ENCODE measurements around the gene ZNF641.

ZNF641 gene

GRCh38 chr12:48388460-48388859 lies 37.7 kb upstream of the ZNF641 start:
- Histone ChIP-seq H3K79me2 (no peaks in the 10 kb centered on the region), H3K4me2 (ENCODE audit: low read length) (no peak overlapping the region), H3K9me3 (ENCODE audit: control insufficient read depth, low read length) (no peaks in the 10 kb centered on the region), H3K4me3 (ENCODE audit: low read depth, low read length) (no peak overlapping the region), H2AFZ (no peak overlapping the region), H3K27ac (no peak overlapping the region), H3K27me3 (ENCODE audit: control insufficient read depth, insufficient read depth, low read length) (no peaks in the 10 kb centered on the region), H3K4me1 (no peaks in the 10 kb centered on the region), H3K9ac (no peak overlapping the region), H3K36me3 (ENCODE audit: control insufficient read depth, insufficient read depth, low read length) (no peaks in the 10 kb centered on the region)
- TF ChIP-seq, protein P1, sequence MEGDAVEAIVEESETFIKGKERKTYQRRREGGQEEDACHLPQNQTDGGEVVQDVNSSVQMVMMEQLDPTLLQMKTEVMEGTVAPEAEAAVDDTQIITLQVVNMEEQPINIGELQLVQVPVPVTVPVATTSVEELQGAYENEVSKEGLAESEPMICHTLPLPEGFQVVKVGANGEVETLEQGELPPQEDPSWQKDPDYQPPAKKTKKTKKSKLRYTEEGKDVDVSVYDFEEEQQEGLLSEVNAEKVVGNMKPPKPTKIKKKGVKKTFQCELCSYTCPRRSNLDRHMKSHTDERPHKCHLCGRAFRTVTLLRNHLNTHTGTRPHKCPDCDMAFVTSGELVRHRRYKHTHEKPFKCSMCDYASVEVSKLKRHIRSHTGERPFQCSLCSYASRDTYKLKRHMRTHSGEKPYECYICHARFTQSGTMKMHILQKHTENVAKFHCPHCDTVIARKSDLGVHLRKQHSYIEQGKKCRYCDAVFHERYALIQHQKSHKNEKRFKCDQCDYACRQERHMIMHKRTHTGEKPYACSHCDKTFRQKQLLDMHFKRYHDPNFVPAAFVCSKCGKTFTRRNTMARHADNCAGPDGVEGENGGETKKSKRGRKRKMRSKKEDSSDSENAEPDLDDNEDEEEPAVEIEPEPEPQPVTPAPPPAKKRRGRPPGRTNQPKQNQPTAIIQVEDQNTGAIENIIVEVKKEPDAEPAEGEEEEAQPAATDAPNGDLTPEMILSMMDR (IDR thresholded peaks at IDR 0.05): no peak

DNA sequence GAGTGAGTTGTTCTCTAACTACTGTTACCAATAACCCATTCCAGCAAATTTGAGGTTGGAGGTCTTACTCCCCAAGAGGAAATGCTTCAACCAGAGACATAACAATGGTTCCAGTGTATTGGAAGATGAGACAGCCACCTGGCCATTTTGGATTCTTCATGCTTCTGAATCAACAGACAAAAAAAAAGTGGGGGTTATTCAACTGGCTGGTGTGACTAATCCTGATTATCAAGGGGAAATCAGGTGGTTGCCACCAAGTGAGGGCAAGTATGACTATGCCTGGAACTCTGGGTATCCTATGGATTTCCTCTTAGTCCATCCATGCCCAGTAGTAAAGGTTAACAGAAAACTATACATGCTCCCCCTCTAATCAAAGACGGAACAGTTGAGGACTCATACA lies 29.9 kb upstream of the ZNF641 start:
- no peak overlapping the region for H3K4me3 ChIP-seq (ENCODE audit: low read depth, low read length)
- no peaks in the 10 kb centered on the region for H3K27me3 ChIP-seq (ENCODE audit: control insufficient read depth, insufficient read depth, low read length)
- H3K4me2 ChIP-seq (ENCODE audit: low read length): no peak overlapping the region
- H3K9ac ChIP-seq: no peak overlapping the region
- no peaks in the 10 kb centered on the region for H3K9me3 ChIP-seq (ENCODE audit: control insufficient read depth, low read length)
- TF ChIP-seq, protein P1 (IDR thresholded peaks at IDR 0.05): no peak
- no peak overlapping the region for H2AFZ ChIP-seq
- H3K79me2 ChIP-seq: no peaks in the 10 kb centered on the region
- no peaks in the 10 kb centered on the region for H3K36me3 ChIP-seq (ENCODE audit: control insufficient read depth, insufficient read depth, low read length)
- H3K4me1 ChIP-seq: no peaks in the 10 kb centered on the region
- no peak overlapping the region for H3K27ac ChIP-seq

GRCh38 chr12:48379794-48380193 lies 29.1 kb upstream of the ZNF641 start:
- TF ChIP-seq, protein P1 (IDR thresholded peaks at IDR 0.05): no peak
- no peaks in the 10 kb centered on the region for H3K79me2 ChIP-seq
- no peak overlapping the region for H3K9ac ChIP-seq
- no peaks in the 10 kb centered on the region for H3K27me3 ChIP-seq (ENCODE audit: control insufficient read depth, insufficient read depth, low read length)
- H3K4me2 ChIP-seq (ENCODE audit: low read length): no peak overlapping the region
- H3K4me3 ChIP-seq (ENCODE audit: low read depth, low read length): no peak overlapping the region
- no peaks in the 10 kb centered on the region for H3K4me1 ChIP-seq
- no peaks in the 10 kb centered on the region for H3K36me3 ChIP-seq (ENCODE audit: control insufficient read depth, insufficient read depth, low read length)
- H3K27ac ChIP-seq: no peak overlapping the region
- no peak overlapping the region for H2AFZ ChIP-seq
- H3K9me3 ChIP-seq (ENCODE audit: control insufficient read depth, low read length): no peaks in the 10 kb centered on the region

GRCh38 chr12:48377646-48378045 lies 26.9 kb upstream of the ZNF641 start:
- Histone ChIP-seq H3K9me3 (ENCODE audit: control insufficient read depth, low read length) (no peaks in the 10 kb centered on the region), H3K79me2 (no peaks in the 10 kb centered on the region), H3K4me3 (ENCODE audit: low read depth, low read length) (no peak overlapping the region), H3K4me2 (ENCODE audit: low read length) (no peak overlapping the region), H3K27me3 (ENCODE audit: control insufficient read depth, insufficient read depth, low read length) (no peaks in the 10 kb centered on the region), H3K4me1 (no peaks in the 10 kb centered on the region), H3K27ac (no peak overlapping the region), H3K36me3 (ENCODE audit: control insufficient read depth, insufficient read depth, low read length) (no peaks in the 10 kb centered on the region), H3K9ac (no peak overlapping the region), H2AFZ (no peak overlapping the region)
- TF ChIP-seq, protein P1 (IDR thresholded peaks at IDR 0.05): no peak

DNA sequence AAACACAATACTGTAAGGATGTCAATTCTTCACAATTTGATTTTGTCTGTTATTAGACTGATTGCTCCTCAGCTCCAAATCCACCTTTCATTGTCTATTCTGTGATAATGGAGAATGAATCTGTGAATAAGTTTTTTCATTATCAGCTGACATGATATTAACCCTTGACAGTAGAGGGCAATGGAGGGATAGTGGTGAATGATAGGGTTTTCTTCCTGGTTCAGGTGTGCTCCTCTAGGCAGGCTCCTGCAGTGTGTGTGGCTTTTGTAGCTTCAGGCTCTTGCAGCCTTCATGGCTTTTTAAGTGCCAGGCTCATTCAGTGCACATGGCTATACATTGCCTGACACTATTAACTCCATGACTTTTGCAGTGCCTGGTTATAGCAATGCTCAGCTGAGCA lies 23.4 kb upstream of the ZNF641 start:
- Histone ChIP-seq H3K27ac (no peak overlapping the region), H3K79me2 (no peaks in the 10 kb centered on the region), H3K36me3 (ENCODE audit: control insufficient read depth, insufficient read depth, low read length) (no peaks in the 10 kb centered on the region), H3K9ac (no peak overlapping the region), H3K4me3 (ENCODE audit: low read depth, low read length) (no peak overlapping the region), H3K27me3 (ENCODE audit: control insufficient read depth, insufficient read depth, low read length) (no peaks in the 10 kb centered on the region), H3K9me3 (ENCODE audit: control insufficient read depth, low read length) (no peaks in the 10 kb centered on the region), H3K4me2 (ENCODE audit: low read length) (no peak overlapping the region), H2AFZ (no peak overlapping the region), H3K4me1 (no peaks in the 10 kb centered on the region)
- TF ChIP-seq, protein P1 (IDR thresholded peaks at IDR 0.05): no peak
